H7 (cell line): ENCODE results near the gene ATXN7L2. TPM values are rescaled to one million over a fixed set of nuclear protein-coding genes. Genes with fewer than 3 reads are reported as not detected.
"Not testable (repeated sequence)": the region's sequence is repeated elsewhere in the genome, so short reads cannot be mapped to it uniquely, and the experiment has no call there.

Source experiments
- DNase-seq: peaks from one replicate; pipeline ENCODE4 v3.0.0; 2012
- H3K27me3 ChIP-seq: 2 replicates; pipeline ENCODE4 v1.6.0; 2011; ENCODE audit warnings: mild to moderate bottlenecking, low read length; ENCODE audit not compliant: control insufficient read depth, insufficient read depth
- H3K36me3 ChIP-seq: replicated peaks from 2 replicates; pipeline ENCODE4 v1.5.1; 2011; ENCODE audit warnings: low read length; ENCODE audit not compliant: control insufficient read depth, insufficient read depth
- H3K4me3 ChIP-seq: 2 replicates; pipeline ENCODE4 v1.5.1; 2011; ENCODE audit warnings: low read depth, mild to moderate bottlenecking, control low read depth, low read length, moderate library complexity; ENCODE audit not compliant: insufficient read depth
- total RNA-seq: library from RNA; depleted of rRNA; stranded (reverse); fragments of >200 nt; shearing (Covaris generic); gene quantifications from 2 replicates; pipeline ENCODE4 v1.2.3, GENCODE V29; 2014

The ATXN7L2 gene
- total RNA-seq, 1 experiment from 2014 or later = 9.9 TPM

- Histone ChIP-seq H3K36me3 (no peaks in the 10 kb centered on the region), H3K27me3 (peaks cover 63% of the 10 kb centered on the region), H3K4me3 (no peak overlapping the region)
- no peak for DNase-seq
These were observed 15.6 kb upstream of the ATXN7L2 start for GRCh38 chr1:109468061-109468460.

GRCh38 chr1:109468903-109469302 lies 14.8 kb upstream of the ATXN7L2 start:
- DNase-seq = no peak
- no peaks in the 10 kb centered on the region for H3K36me3 ChIP-seq
- peaks cover 59% of the 10 kb centered on the region for H3K27me3 ChIP-seq
- H3K4me3 ChIP-seq = no peak overlapping the region

- no peak for DNase-seq
- Histone ChIP-seq H3K36me3 (no peaks in the 10 kb centered on the region), H3K27me3 (peaks cover 47% of the 10 kb centered on the region), H3K4me3 (no peak overlapping the region)
These were observed 13.5 kb upstream of the ATXN7L2 start for GRCh38 chr1:109470245-109470644.

- Histone ChIP-seq H3K36me3 (no peaks in the 10 kb centered on the region), H3K27me3 (peaks cover 25% of the 10 kb centered on the region), H3K4me3 (no peak overlapping the region)
- DNase-seq = no peak
These were observed 10.9 kb upstream of the ATXN7L2 start for GRCh38 chr1:109472779-109473178.

- H3K36me3 ChIP-seq, H3K4me3 ChIP-seq: not testable (repeated sequence)
- peak; percentile 4 for DNase-seq
- H3K27me3 ChIP-seq = peaks cover 18% of the 10 kb centered on the region
These were observed 10.2 kb upstream of the ATXN7L2 start for GRCh38 chr1:109473284-109474057.

- DNase-seq = peak; percentile 7
- peaks cover 13% of the 10 kb centered on the region for H3K27me3 ChIP-seq
These were observed 9.0 kb upstream of the ATXN7L2 start for GRCh38 chr1:109474697-109475096.

GRCh38 chr1:109475261-109475660 lies 8.4 kb upstream of the ATXN7L2 start:
- H3K36me3 ChIP-seq = no peaks in the 10 kb centered on the region
- H3K4me3 ChIP-seq = no peak overlapping the region
- DNase-seq = peak; percentile 14
- H3K27me3 ChIP-seq = peaks cover 9% of the 10 kb centered on the region

More at GRCh38 chr1:109474697-109475096, 9.0 kb upstream of the ATXN7L2 start:
- Histone ChIP-seq H3K4me3 (no peak overlapping the region), H3K36me3 (no peaks in the 10 kb centered on the region)

GRCh38 chr1:109476825-109477224 lies 6.9 kb upstream of the ATXN7L2 start:
- no peak for DNase-seq
- peaks cover 3% of the 10 kb centered on the region; the same call in 1 of the 2 replicates for H3K27me3 ChIP-seq
- no peak overlapping the region for H3K4me3 ChIP-seq
- H3K36me3 ChIP-seq = no peaks in the 10 kb centered on the region

- peaks cover 3% of the 10 kb centered on the region; the same call in 1 of the 2 replicates for H3K27me3 ChIP-seq
- H3K36me3 ChIP-seq = no peaks in the 10 kb centered on the region
- no peak for DNase-seq
- no peak overlapping the region for H3K4me3 ChIP-seq
These were observed 5.9 kb upstream of the ATXN7L2 start for GRCh38 chr1:109477821-109478220.

GRCh38 chr1:109478806-109479205 lies 4.9 kb upstream of the ATXN7L2 start:
- H3K27me3 ChIP-seq = peaks cover 3% of the 10 kb centered on the region; the same call in 1 of the 2 replicates
- peak; percentile 84 for DNase-seq
- H3K36me3 ChIP-seq = no peaks in the 10 kb centered on the region

GRCh38 chr1:109479311-109479710 lies 4.4 kb upstream of the ATXN7L2 start:
- DNase-seq = peak; percentile 28
- Histone ChIP-seq H3K36me3 (no peaks in the 10 kb centered on the region), H3K27me3 (peaks cover 3% of the 10 kb centered on the region; the same call in 1 of the 2 replicates), H3K4me3 (no peak overlapping the region)

More at GRCh38 chr1:109478806-109479205, 4.9 kb upstream of the ATXN7L2 start:
- no peak overlapping the region for H3K4me3 ChIP-seq

- peak; percentile 20 for DNase-seq
- Histone ChIP-seq H3K27me3 (peaks cover 3% of the 10 kb centered on the region; the same call in 1 of the 2 replicates), H3K36me3 (no peaks in the 10 kb centered on the region)
These were observed 3.8 kb upstream of the ATXN7L2 start for GRCh38 chr1:109479901-109480300.

GRCh38 chr1:109481646-109482045 lies 2.1 kb upstream of the ATXN7L2 start:
- Histone ChIP-seq H3K36me3 (no peaks in the 10 kb centered on the region; the same call in 1 of the 2 replicates), H3K4me3 (no peak overlapping the region), H3K27me3 (peaks cover 2% of the 10 kb centered on the region; the same call in 1 of the 2 replicates)
- DNase-seq = no peak

More at GRCh38 chr1:109479901-109480300, 3.8 kb upstream of the ATXN7L2 start:
- H3K4me3 ChIP-seq = no peak overlapping the region

- no peak for DNase-seq
- H3K36me3 ChIP-seq = no peaks in the 10 kb centered on the region; the same call in 1 of the 2 replicates
- no peak overlapping the region for H3K4me3 ChIP-seq
- peaks cover 2% of the 10 kb centered on the region; the same call in 1 of the 2 replicates for H3K27me3 ChIP-seq
These were observed 1.5 kb upstream of the ATXN7L2 start for GRCh38 chr1:109482242-109482641.
